HG02610 (cell line): ENCODE data around the gene TRAF6.
A peak's percentile ranks its signal among the peaks of the same experiment; 100 is the strongest.

Source experiments
- ATAC-seq: cut with Tn5 transposase; IDR thresholded peaks from one replicate; pipeline ENCODE4 v1.9.1; 2021; ENCODE audit warnings: mild to moderate bottlenecking, moderate library complexity; ENCODE audit not compliant: unreplicated experiment

Gene TRAF6

DNA sequence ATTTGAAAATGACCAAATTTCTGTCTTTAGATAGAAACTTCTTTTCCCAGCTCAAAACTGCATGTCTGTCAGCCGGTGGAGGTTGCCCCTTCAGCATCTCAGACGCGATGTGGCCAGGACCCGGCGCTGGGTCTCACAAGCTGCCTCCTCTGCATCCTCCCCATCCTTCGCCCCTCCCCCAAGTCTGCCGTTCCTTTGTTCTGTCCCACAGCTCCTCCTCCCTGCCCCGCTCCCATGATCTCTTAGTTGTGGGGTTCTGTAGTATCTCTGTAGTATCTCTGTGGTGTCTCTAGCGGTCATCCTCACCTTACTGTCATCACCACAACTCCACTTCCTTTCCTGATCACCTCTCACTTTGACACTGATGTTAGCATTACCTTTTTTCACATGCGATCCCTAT is 49.9 kb downstream of the TRAF6 start:
- ATAC-seq: no peak

DNA sequence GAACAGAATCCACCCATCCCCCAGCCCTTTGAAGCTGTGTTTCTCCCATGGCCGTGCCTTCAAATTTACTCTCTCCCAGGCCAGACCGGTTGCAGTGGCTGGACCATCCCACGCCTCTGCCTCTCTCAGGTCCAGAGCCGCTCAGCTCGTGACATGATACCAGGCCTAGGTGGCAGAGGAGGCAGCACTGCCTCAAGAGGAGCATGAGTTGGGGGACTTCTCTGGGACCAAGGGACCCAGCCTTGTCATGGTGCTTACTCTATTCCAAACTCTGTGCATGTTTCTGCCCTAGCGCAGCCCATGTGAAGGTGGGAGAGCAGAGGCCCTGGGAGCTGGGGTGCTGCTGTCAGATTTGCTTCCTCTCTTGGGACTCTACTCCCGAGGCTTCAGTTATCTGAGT is 51.0 kb downstream of the TRAF6 start:
- ATAC-seq: no peak

DNA sequence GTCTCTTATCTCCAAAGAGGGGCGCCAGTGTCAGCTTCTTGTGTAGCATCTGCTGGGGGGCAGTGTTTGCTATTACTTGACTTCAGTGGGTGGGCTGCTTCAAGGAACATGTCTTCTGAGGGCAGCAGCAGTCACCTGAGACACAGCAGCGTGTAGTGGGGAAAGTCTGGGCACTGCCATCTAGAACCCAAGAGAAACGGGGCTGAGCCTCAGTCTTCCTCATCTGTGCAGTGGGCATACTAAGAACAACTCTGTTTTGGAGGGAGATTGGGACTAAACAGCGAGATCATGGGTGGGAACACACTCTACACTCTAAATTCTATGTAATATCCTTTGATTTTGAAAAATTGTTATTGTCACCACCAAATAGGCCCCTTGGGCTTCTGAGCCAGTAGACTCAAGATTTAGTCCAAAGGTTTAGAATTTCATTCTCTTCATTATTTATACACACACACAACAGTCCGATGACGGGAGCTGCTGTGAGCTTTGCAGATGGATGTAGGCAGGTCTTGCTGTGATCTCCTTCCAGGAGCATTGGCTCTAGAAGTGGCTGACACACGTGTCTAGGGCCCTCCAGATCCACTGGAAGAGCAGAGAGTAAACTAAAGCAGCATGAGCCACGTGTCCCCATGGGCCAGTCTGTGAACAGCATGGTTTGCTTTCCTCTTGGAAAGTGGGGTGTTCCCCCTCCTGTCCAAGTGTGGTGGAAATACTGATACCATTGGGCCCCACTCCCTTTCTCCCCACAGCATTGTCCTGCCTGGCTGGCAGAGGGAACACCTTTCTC is 51.8 kb downstream of the TRAF6 start:
- ATAC-seq: no peak

DNA sequence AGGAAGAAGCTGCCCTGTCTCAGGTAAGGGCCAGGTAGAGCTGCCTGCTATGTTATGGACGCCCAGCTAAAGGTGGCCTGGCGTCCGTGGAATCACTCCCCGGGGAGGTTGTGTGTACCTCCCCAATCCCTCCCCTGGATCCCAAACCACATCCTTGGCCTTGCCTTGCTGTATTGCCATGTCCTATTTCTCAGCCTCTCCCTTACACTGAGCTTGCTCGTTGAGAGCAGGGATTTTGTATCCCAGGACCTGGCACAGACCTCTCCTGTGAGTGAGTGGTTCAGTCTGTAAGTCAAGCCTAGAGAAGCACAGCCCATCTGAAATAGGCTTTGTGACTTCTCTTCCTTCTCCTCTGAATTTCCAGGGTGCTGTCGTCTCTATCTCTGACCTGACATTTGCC is 53.9 kb downstream of the TRAF6 start:
- no peak for ATAC-seq

DNA sequence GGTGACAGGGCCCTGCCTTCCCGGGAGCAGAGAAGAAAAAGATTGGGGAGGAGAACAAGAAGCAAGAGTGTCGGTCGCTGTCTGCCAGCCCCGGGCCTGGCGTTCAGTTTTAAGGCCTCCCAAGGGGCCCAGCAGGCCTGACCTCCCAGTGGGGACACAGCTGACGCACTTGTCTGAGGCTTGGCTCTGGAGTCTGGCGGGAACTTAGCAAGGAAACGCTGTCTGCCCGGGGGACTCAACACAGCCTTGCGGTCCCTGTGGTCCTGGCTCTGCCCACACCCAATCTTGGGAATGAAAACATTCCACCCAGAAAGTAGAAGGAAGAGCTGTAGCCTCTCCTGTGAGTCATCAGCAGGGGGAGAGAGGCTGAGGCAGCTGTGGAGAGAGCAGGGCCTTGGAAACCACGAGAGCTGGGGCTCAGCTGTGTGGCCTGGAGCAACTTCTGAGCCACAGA is 54.4 kb downstream of the TRAF6 start:
- no peak for ATAC-seq

DNA sequence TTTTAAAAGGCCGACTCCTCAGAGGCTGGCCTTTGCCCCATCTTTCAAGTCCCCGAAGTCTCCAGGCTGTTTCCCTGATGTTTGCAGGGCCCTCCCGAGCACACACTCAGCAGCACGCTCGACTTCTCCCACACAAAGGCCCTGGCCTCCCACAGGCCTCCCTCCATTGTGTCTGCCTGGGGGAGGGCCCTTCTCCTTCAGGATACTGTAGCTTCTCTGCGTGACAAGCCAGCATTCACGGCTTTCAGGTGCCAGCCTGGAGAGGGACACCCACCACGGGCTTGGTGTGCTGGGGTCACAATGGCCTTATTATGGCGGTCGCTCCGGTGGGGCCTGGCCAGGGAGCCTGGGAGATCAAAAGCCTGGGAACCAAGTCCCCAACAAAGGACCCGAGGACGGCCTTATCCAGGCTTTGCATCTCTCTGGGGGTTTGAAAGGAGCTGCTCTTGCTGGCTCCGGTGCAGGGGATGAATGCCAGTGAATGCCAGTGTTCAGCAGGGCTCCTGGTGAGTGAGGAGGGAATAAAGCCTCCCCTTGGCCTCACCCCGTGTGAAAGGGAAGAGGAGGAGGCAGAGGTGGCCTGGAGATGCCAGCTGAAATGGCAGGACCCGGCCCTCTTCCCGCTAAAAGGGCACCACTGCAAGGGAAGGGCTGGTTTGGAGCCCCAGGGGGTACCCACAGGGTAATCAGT is 55.0 kb downstream of the TRAF6 start:
- no peak for ATAC-seq

DNA sequence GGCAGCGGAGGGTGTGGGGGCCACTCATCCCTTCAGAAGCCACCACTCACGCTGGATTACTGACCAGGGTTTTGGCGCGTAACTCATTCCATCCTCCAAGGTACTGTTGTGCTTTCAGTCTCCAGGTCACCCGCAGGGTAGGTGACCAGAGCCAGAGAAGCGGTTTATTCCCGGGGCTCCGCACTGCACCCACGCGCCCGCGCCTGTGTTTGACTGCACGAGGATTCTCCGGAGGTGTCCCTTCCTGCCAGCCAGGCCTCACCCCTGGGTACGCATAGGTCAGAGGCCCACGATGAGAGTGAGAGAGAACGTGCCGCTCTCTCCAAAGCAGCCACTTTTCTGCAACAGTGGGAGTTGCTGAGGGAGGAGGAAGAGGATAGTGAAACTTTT is 55.5 kb downstream of the TRAF6 start:
- no peak for ATAC-seq

DNA sequence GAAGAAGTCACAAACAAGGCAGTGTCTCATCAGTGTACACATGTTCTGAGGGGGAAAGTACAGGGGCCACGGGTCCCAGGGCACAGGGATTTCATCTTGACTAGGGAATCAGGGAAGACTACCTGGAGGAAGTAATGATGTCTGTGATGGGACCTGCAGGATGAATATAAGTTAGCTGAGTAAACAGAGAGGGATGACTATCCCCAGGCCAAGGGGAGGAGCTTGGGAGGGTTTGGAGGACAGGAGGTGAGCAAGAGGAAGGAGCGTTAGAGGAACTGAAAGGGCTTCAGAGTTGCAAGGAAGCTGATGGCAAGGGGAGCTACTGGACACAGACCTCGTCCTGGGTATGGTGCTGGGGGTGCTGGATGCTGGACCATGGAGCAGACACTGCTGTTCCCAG is 56.4 kb downstream of the TRAF6 start:
- no peak for ATAC-seq

DNA sequence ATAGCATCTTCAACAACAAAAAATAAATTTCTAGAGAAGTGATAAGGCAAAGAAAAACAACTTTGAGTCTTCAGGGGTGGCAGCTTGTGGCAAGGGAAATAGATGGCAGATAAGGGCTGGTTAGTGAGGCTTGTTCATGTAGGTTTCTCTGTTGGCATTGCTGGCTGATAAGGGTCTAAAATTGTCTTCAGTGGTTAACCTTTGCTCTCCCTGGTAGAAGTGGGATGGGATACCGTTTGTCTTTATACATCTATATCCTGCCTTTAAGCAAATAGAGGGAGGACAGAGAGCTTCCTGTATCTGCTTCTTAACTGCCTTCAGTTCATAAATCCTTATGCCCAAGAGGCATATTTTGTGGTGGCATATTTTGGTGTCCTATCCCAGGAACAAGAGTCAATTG is 57.1 kb downstream of the TRAF6 start:
- ATAC-seq: no peak

DNA sequence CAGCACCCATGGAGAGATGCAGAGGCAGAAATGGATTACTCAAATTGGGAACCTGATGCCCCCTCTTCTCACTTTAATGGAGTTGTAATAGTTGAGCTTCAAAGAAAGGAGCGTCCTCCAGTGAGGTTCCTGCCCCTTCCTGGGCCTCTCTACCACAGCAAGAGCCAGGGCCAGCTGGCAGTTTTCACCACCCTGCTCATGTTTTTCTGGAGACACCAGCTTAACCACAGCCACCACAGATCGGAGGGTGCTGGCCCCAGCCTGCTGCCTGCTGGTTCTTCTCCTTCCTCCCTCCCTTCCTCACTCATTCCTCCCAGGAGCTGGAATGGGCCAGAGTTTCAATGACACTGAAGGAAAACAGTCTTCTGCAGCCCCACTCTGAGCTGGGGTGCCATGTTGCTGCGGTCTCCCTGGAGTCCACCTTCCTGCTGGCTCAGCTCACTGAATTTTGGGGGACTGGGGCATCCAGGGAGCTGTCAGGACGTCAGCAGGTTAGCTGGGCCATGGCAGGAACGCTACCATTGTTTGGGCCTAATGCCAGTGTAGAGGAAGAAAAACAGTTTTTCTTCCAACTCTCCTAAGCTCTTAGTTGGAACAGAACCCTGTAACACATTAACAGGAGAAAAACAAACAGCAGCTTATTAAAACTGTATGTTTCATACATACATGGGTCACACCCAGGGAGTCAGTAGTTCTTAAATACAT is 57.7 kb downstream of the TRAF6 start:
- ATAC-seq: no peak

DNA sequence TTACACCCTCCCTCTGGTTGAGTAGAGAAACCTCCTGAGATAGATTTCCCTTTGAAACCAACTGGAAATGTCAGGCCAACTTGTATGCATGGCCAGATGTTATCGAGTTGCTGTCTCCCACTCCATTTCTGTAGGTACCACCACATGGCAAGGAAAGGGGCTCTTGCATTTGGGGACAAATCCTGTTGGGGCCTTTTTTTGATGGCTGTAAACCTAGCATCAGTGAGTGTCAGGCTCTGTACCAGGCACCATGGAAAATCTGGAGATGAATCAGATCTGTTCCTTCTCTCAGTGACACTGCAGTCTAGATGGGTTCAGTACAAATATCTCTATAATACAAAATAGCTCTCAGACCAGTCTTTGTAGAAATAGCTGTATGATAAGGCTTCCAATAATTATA is 58.4 kb downstream of the TRAF6 start:
- ATAC-seq: no peak

DNA sequence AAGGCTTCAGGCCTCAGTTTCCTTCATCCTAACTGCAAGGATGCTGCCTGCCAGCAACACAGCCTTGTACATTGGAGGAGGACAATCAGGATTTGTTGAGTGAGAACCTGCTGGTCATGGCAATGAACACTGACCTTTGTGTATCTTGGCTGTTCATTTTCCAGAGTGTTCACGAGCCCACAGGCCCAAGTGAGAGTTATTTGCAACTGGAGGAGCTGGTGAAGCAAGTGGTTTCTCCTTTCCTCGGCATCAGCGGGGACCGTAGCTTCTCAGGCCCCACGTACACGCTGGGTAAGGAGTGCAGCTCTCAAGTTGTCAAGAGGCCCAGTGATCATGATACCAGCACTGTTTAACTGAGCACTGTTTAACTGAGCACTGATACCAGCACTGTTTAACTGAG is 59.0 kb downstream of the TRAF6 start:
- no peak for ATAC-seq

DNA sequence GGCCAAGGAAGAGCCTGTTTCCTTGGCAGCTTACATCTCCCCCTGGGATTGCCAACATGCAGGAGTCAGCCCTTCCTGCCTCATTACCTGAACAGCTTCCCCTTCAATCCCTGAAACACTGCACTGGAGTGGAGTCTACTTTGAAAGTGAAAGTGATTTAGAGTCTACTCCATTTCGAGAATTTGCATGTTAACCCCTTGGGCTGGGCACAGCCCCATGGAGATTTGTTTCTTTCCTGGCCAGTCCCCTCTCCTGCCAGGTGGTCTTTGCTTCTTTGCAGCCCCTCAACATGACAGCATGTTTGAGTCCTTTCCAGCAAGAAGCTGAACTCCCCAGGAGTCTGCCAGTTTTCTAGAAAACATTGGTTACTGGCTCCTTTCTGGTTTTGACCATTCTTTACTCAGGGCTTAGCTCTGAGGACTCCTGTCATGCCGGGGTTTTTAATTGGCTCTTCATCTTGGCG is 59.9 kb downstream of the TRAF6 start:
- peak; percentile 65 for ATAC-seq

DNA sequence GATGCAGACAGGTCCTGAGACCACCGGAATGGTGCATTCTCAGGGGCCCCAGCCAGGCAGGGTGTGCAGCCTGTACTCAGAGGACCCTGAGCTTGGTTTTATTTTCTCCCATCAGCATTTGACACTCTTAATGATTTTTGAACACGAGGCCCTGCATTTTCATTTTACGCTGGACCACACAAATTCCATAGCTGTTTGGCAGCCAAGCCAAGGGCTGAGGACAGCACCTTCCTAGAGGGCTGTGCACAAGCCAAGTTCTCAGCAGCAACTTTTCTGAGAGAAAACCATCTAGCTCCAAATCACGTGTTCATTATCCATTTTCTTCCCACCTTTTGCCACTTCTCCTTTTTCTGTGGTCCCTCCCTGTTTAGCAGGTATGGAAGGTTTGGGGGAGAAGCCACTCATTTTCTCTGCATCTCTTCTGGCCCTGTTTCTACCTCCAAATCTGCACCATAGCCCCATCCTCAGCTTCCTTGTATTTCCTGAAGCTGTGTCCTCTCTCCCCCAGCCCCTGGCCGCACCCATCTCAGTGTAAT is 60.4 kb downstream of the TRAF6 start:
- ATAC-seq: peak; percentile 10

DNA sequence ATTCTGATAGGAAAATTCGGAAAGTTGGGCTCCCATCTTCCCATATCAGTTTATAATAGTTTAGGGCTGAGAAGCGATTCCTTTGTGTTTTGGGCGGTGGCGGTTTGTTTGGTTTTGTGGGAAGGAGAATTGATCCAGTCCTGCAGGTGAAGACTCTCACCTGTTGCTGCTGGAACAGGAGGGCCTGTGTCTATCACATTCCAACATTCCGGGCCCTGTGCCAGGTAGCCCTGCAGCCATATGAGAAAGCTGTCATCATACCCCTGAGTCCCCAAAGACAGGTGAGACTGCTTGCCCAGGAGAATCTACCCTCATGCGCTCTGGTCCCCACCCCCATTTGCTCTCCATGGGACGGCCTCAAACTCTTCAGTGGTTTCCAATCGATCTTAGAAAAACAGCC is 62.1 kb downstream of the TRAF6 start:
- no peak for ATAC-seq

DNA sequence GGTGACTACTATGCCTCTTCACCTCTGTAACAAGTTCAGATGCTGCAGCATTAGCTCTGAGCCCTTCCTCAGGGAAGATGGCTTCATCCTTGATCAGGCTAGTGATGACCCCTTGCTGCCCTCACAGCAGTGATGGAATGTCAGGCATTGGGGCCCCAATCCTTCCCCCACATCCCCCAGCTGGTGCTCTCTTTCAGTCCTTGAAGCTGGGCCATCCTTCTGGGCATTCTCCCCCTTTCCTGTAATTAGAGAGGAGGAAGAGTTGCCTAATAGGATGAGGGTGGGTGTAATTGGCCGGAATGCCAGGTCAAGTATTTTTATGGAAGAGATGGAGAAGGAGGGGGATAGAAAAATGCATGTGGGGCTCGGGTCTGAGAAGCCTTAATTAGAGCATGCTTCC is 62.6 kb downstream of the TRAF6 start:
- no peak for ATAC-seq

DNA sequence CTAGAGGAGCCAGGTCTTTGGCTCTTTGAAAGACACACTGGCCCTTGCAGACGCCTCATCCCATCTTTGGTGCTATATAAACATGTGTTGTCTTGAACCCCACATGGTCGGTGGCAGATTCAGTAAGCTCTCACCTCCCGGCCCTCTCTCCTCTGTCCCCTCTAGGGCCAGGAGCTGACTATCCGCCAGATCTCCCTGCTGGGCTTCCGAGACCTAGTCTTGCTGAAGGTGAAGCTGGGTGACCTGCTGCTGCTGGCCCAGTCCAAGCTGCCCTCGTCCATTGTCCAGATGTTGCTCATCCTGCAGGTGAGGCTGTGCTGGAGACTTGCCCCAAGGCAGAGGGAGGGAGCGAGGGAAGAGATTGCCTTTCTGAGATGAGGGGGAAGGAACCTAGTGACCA is 63.9 kb downstream of the TRAF6 start:
- ATAC-seq: no peak

DNA sequence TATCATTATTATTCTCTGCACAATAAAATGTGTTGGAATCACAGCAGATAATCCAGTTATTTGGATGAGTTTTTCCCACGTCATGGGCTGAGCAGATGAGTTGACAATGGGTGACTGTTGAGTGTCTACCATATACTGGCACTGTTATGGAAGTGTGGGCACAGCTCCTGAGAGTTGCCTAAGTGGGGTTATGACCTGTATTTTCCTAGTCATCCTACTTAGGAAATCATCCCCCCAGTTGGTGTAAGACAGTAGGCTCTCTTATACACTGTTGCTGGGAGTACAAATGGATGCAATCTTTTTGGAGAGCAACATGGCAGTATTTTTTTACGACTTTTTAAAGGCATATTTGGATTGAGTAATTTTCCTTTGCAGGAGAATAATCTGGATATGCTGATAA is 66.4 kb downstream of the TRAF6 start:
- ATAC-seq: no peak

DNA sequence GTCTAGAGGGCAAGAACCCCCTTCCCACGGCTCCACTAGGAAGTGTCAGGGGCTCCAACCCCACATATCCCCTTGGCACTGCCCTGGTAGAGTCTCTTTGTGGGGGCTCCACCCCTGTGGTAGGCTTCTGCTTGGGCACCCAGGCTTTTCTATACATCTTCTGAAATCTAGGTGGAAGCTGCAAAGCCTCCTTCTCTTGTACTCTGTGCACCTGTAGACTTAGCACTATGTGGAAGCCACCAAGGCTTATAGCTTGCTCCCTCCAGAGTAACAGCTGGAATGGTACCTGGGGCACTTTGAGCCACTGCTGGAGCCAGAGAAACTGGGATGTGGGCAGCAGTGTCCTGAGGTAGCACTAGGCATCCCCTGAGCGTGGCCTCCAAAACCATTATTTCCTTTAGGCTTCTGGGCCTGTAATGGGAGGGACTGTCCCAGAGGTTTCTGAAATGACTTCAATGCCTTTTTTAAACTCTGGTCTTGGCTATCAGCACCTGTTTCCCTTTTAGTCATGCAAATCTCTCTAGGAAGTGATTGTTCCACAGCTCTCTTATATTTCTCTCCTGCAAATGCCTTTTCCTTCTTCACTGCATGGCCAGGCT is 68.4 kb downstream of the TRAF6 start:
- peak; percentile 99 for ATAC-seq

DNA sequence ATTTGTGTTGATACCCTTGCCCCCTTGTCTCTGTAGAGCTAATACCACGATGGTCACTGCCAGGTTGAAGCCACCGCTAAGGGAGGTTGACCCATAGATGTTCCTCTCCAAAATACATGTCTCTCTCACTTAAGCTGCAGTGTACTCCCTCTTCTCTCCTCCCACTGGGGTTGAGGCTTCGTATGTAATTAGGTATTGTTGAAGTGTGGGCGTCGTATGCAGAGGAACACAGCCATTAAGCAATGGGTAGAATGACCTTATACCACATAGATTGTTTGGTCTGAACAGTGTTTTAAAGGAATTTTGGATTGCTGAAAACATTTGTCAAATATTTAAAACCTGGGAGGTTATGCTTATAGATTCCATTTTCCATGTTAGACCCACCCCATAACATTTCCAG is 71.9 kb downstream of the TRAF6 start:
- ATAC-seq: no peak

DNA sequence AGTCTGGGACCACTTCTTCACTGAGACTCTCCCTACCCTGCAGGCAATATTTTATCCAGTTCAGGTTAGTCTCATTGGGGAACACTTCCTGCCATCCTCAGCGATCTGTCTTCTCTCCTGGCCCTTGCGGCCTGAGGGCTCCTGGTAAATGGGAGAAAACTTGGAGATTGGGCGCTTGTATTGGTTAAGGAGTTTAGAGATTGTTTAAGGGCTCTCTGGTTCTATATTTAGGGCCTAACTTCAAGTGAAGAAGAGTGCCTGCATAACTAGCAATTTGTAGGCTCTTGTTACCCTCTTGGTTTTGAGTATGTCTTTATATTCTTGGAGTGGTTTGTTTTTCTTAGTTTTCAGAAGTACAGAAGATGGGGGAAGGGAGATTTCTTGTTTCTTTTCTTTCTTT is 72.7 kb downstream of the TRAF6 start:
- ATAC-seq: no peak
